GM12892 (cell line): ENCODE results near the gene CFAP91.

Experiments used
- POLR2A ChIP-seq: IDR thresholded peaks from 2 replicates; pipeline ENCODE4 v1.6.1; 2011; ENCODE audit warnings: low read depth, low read length, control low read depth
- POLR2AphosphoS5 ChIP-seq: IDR thresholded peaks from 2 replicates; pipeline ENCODE4 v1.6.1; 2011; ENCODE audit warnings: low read depth, low read length, control low read depth
- TAF1 ChIP-seq: IDR thresholded peaks from 2 replicates; pipeline ENCODE4 v1.6.1; 2011; ENCODE audit warnings: low read depth, mild to moderate bottlenecking, control low read depth, low read length, borderline replicate concordance

- TF ChIP-seq POLR2A: no peak
- TF ChIP-seq POLR2AphosphoS5: no peak
- no peak for TF ChIP-seq TAF1
Measured at GRCh38 chr3:119748991-119749390, 46.2 kb downstream of the CFAP91 start.
